HepG2 (cell line): ENCODE measurements around the gene C22orf31. TPM values are rescaled to one million over a fixed set of nuclear protein-coding genes. Genes with fewer than 3 reads are reported as not detected.
A peak's percentile ranks its signal among the peaks of the same experiment; 100 is the strongest.

Experiments
- AGO2 ChIP-seq: fragments of 200-400 bp; formaldehyde crosslinking; optimal IDR thresholded peaks from 2 replicates; pipeline ENCODE3; 2017; ENCODE audit warnings: mild to moderate bottlenecking, low read depth, low read length, moderate library complexity
- CENPBD1 ChIP-seq: sonication (generic); formaldehyde crosslinking; IDR thresholded peaks from 2 replicates; pipeline ENCODE4 v1.8.0; 2022; ENCODE audit warnings: missing genetic modification reagents, low read depth, mild to moderate bottlenecking, borderline replicate concordance
- CREM ChIP-seq, 2 experiments: sonication (generic) in 1 of 2; formaldehyde crosslinking in 1 of 2; IDR thresholded peaks; 2 replicates each; pipeline versions ENCODE4 v1.4.0 to v1.6.1; 2016 to 2020; ENCODE audit warnings: antibody characterized with exemption in 1 of 2, mild to moderate bottlenecking in 1 of 2, missing genetic modification reagents in 1 of 2
- E2F2 ChIP-seq: sonication (generic); formaldehyde crosslinking; IDR thresholded peaks from 2 replicates; pipeline ENCODE4 v1.4.0; 2020; ENCODE audit warnings: missing genetic modification reagents, borderline replicate concordance
- GFI1 ChIP-seq: sonication (generic); formaldehyde crosslinking; IDR thresholded peaks from 2 replicates; pipeline ENCODE4 v1.5.0; 2020; ENCODE audit warnings: missing genetic modification reagents, mild to moderate bottlenecking, borderline replicate concordance
- HMG20A ChIP-seq: IDR thresholded peaks from 2 replicates; pipeline ENCODE4 v1.6.1; 2016; ENCODE audit warnings: borderline replicate concordance
- HOXA3 ChIP-seq: sonication (generic); formaldehyde crosslinking; IDR thresholded peaks from 2 replicates; pipeline ENCODE4 v1.5.0; 2020; ENCODE audit warnings: missing genetic modification reagents
- IRF2 ChIP-seq: IDR thresholded peaks from 2 replicates; pipeline ENCODE4 v1.6.1; 2018; ENCODE audit warnings: missing genetic modification reagents, missing compliant biosample characterization
- KMT2B ChIP-seq: IDR thresholded peaks from 2 replicates; pipeline ENCODE4 v1.6.1; 2016; ENCODE audit warnings: missing genetic modification reagents, missing compliant biosample characterization
- MED1 ChIP-seq: sonication (generic); formaldehyde crosslinking; IDR thresholded peaks from 2 replicates; pipeline ENCODE4 v1.4.0; 2020; ENCODE audit warnings: missing genetic modification reagents
- MED8 ChIP-seq: sonication (generic); formaldehyde crosslinking; IDR thresholded peaks from 2 replicates; pipeline ENCODE4 v1.8.1; 2023; ENCODE audit warnings: mild to moderate bottlenecking, missing genetic modification reagents; ENCODE audit not compliant: insufficient replicate concordance
- NFYC ChIP-seq: IDR thresholded peaks from 2 replicates; pipeline ENCODE4 v1.6.1; 2016; ENCODE audit warnings: missing genetic modification reagents, missing compliant biosample characterization
- SMARCE1 ChIP-seq: fragments of 450-650 bp; IDR thresholded peaks from 2 replicates; pipeline ENCODE4 v1.6.1; 2017; ENCODE audit warnings: borderline replicate concordance
- SNRNP70 ChIP-seq: fragments of 200-400 bp; formaldehyde crosslinking; IDR thresholded peaks from 2 replicates; pipeline ENCODE4 v1.6.1; 2017; ENCODE audit warnings: mild to moderate bottlenecking, low read depth, low read length, moderate library complexity
- SOX6 ChIP-seq, 2 experiments: fragments of 450-650 bp in 1 of 2; sonication (generic) in 1 of 2; formaldehyde crosslinking in 1 of 2; IDR thresholded peaks; 2 replicates each; pipeline versions ENCODE4 v1.4.0 to v1.6.1; 2017 to 2020; ENCODE audit warnings: antibody characterized with exemption in 1 of 2, mild to moderate bottlenecking in 1 of 2, missing genetic modification reagents in 1 of 2
- SP2 ChIP-seq: sonication (generic); formaldehyde crosslinking; IDR thresholded peaks from 2 replicates; pipeline ENCODE4 v1.5.1; 2020; ENCODE audit warnings: mild to moderate bottlenecking, missing genetic modification reagents
- TBX2 ChIP-seq: sonication (generic); formaldehyde crosslinking; IDR thresholded peaks from 2 replicates; pipeline ENCODE4 v1.5.0; 2020; ENCODE audit warnings: missing genetic modification reagents, mild to moderate bottlenecking, borderline replicate concordance
- TEAD3 ChIP-seq: optimal IDR thresholded peaks from 2 replicates; pipeline ENCODE3; 2016; ENCODE audit warnings: borderline replicate concordance
- XBP1 ChIP-seq: sonication (generic); formaldehyde crosslinking; IDR thresholded peaks from 2 replicates; pipeline ENCODE4 v1.5.0; 2020; ENCODE audit warnings: missing genetic modification reagents
- ZNF382 ChIP-seq: sonication (generic); formaldehyde crosslinking; IDR thresholded peaks from 2 replicates; pipeline ENCODE4 v1.5.0; 2020; ENCODE audit warnings: missing genetic modification reagents, mild to moderate bottlenecking, borderline replicate concordance
- ZNF549 ChIP-seq: sonication (generic); formaldehyde crosslinking; IDR thresholded peaks from 2 replicates; pipeline ENCODE4 v1.5.0; 2020; ENCODE audit warnings: missing genetic modification reagents
- ZNF788 ChIP-seq: sonication (generic); formaldehyde crosslinking; IDR thresholded peaks from 2 replicates; pipeline ENCODE4 v1.5.0; 2020; ENCODE audit warnings: mild to moderate bottlenecking, missing genetic modification reagents, borderline replicate concordance
- ZNF816 ChIP-seq: sonication (generic); formaldehyde crosslinking; IDR thresholded peaks from 2 replicates; pipeline ENCODE4 v1.8.0; 2022; ENCODE audit warnings: missing genetic modification reagents, mild to moderate bottlenecking, borderline replicate concordance
- ZSCAN22 ChIP-seq: sonication (generic); formaldehyde crosslinking; IDR thresholded peaks from 2 replicates; pipeline ENCODE4 v1.4.0; 2020; ENCODE audit warnings: mild to moderate bottlenecking, missing genetic modification reagents
- polyA plus RNA-seq, 8 experiments: library from polyadenylated mRNA; depleted of rRNA in 3 of 8; stranded (reverse) in 7 of 8; unstranded in 1 of 8; fragments of >200 nt; fragmentation: Illumina TruSeq in 4 of 8; extraction: Trizol in 4 of 8; gene quantifications; 2 replicates each; pipeline versions ENCODE4 v1.2.1 to v1.2.3, GENCODE V29; 2011 to 2016; ENCODE audit warnings: low read depth in 4 of 8, missing spikeins in 1 of 8, mixed read lengths in 1 of 8; ENCODE audit not compliant: insufficient read depth in 1 of 8
- total RNA-seq, 5 experiments: library from RNA; depleted of rRNA; stranded (reverse); fragments of >200 nt; fragmentation: Illumina TruSeq; extraction: Trizol; gene quantifications; 2 replicates each; pipeline ENCODE4 v1.2.3, GENCODE V29; 2016; ENCODE audit warnings: low read depth in 1 of 5
- TF ChIP-seq, protein P1 (sequence below): IDR thresholded peaks from 2 replicates; pipeline ENCODE4 v1.6.1; 2016; ENCODE audit warnings: low read depth, missing genetic modification reagents, missing compliant biosample characterization

Gene C22orf31
- total and polyA plus RNA-seq, 2 of the 13 experiments (the other 11 are each of a cell fraction or from before 2014, with no cell fraction given), result not detected

DNA sequence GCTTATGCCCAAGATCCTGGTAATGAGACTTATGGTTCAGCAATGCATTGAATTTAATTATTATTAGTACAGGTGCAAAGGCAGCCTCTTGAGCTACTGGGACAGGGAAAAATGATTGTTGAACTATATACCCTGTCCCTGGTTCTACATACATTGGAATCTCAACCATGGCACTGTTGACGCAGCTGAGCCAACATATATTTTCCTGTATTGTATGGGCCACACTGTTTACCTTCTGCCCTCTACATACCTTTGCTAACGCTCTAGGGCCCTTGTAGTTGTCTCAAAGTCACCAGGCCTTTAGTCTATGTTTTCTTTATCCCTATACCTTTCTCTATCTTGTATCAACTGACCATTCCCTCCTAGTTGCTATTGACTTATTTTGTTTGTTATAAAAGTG is 33.8 kb upstream of the C22orf31 start (continued):
- peak; percentile 55 for TF ChIP-seq HMG20A (CRISPR knock-in tag)
- peak; percentile 39; the same call in 1 of the 2 replicates for TF ChIP-seq MED1 (CRISPR knock-in tag)
- TF ChIP-seq SP2, result no peak
- TF ChIP-seq GFI1 (CRISPR knock-in tag), result 0 out of 2 replicates have a peak, but pooled peaks have one; percentile 28
- TF ChIP-seq TBX2, result peak; percentile 27; the same call in 1 of the 2 replicates
- TF ChIP-seq KMT2B, result no peak
- 0 out of 2 replicates have a peak, but pooled peaks have one; percentile 18 for TF ChIP-seq CREM (IDR thresholded peaks at IDR 0.05)
- TF ChIP-seq CREM (CRISPR knock-in tag; IDR thresholded peaks at IDR 0.05), result no peak
- TF ChIP-seq XBP1, result no peak
- TF ChIP-seq ZSCAN22 (CRISPR knock-in tag), result no peak
- TF ChIP-seq ZNF549, result no peak
- no peak for TF ChIP-seq E2F2
- no peak for TF ChIP-seq ZNF816
- TF ChIP-seq AGO2, result no peak
- TF ChIP-seq SMARCE1, result no peak
- no peak for TF ChIP-seq SOX6 (IDR thresholded peaks at IDR 0.05)
- peak; percentile 74 for TF ChIP-seq SOX6 (CRISPR knock-in tag; IDR thresholded peaks at IDR 0.05)
- TF ChIP-seq MED8 (CRISPR knock-in tag), result no peak
- no peak for TF ChIP-seq ZNF382
- no peak for TF ChIP-seq ZNF788 (CRISPR knock-in tag)
- no peak for TF ChIP-seq CENPBD1 (CRISPR knock-in tag)
- no peak for TF ChIP-seq SNRNP70
- peak; percentile 46; the same call in 1 of the 2 replicates for TF ChIP-seq HOXA3 (CRISPR knock-in tag)
- TF ChIP-seq, protein P1, sequence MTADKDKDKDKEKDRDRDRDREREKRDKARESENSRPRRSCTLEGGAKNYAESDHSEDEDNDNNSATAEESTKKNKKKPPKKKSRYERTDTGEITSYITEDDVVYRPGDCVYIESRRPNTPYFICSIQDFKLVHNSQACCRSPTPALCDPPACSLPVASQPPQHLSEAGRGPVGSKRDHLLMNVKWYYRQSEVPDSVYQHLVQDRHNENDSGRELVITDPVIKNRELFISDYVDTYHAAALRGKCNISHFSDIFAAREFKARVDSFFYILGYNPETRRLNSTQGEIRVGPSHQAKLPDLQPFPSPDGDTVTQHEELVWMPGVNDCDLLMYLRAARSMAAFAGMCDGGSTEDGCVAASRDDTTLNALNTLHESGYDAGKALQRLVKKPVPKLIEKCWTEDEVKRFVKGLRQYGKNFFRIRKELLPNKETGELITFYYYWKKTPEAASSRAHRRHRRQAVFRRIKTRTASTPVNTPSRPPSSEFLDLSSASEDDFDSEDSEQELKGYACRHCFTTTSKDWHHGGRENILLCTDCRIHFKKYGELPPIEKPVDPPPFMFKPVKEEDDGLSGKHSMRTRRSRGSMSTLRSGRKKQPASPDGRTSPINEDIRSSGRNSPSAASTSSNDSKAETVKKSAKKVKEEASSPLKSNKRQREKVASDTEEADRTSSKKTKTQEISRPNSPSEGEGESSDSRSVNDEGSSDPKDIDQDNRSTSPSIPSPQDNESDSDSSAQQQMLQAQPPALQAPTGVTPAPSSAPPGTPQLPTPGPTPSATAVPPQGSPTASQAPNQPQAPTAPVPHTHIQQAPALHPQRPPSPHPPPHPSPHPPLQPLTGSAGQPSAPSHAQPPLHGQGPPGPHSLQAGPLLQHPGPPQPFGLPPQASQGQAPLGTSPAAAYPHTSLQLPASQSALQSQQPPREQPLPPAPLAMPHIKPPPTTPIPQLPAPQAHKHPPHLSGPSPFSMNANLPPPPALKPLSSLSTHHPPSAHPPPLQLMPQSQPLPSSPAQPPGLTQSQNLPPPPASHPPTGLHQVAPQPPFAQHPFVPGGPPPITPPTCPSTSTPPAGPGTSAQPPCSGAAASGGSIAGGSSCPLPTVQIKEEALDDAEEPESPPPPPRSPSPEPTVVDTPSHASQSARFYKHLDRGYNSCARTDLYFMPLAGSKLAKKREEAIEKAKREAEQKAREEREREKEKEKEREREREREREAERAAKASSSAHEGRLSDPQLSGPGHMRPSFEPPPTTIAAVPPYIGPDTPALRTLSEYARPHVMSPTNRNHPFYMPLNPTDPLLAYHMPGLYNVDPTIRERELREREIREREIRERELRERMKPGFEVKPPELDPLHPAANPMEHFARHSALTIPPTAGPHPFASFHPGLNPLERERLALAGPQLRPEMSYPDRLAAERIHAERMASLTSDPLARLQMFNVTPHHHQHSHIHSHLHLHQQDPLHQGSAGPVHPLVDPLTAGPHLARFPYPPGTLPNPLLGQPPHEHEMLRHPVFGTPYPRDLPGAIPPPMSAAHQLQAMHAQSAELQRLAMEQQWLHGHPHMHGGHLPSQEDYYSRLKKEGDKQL (CRISPR knock-in tag), result no peak
- TF ChIP-seq IRF2 (CRISPR knock-in tag), result no peak
- peak; percentile 71 for TF ChIP-seq TEAD3
- no peak for TF ChIP-seq NFYC (CRISPR knock-in tag)
